ENCODE results near the gene IRX5. TPM values are rescaled to one million over a fixed set of nuclear protein-coding genes. Genes with fewer than 3 reads are reported as not detected.
A peak's percentile ranks its signal among the peaks of the same experiment; 100 is the strongest.

Gene IRX5
- total and polyA plus RNA-seq, 2 of the 8 experiments (the other 6 are each of a cell fraction or from before 2014, with no cell fraction given), result 0.48 to 0.56 TPM

DNA sequence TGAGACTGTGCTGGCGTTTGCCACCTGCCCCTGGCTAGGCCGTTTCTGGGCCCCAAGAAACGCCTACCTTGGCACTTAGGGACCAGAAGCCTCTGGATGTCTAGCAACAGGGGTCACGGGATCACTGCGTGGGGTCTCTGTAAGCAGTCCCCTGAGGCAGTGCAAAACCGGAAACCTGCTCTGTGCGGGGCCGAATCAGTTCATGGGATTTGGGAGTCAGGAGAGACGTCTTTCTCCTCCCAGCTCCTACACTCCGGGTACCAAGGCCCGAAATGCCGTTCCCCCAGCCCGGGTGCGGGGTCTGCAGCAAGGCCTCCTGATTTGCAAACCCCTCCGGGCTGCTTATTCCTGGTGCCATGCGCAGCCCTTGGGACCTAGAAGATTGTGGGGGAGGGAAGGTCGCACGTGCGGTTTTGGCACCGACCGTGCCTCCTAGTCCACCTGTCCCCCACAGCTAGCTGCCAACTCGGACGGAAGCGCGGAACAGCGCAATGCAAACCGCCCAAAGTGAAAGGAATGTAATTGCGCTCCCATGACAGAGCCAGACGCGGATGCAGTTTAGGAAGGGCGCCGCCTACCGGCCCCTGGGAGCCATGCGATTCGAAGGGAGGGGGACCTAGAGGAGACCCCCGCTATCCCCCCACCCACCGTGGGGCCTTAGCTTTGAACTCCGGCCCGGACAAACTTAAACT is 6.5 kb downstream of the IRX5 start:
- Histone ChIP-seq H3K79me2 (ENCODE audit: control insufficient read depth in 1 of 2, insufficient read depth in 2 of 2, low read length in 2 of 2) (no peaks in the 10 kb centered on the region), H3K27me3 (replicated peaks in 1 of 4; ENCODE audit: control insufficient read depth in 3 of 4, extremely low read depth in 1 of 4, insufficient read depth in 3 of 4, low read length in 3 of 4) (peaks cover 61 to 93% (median 87%) of the 10 kb centered on the region in 4 experiments), H3K23me2 (ENCODE audit: low read depth, low read length) (peaks cover 11% of the 10 kb centered on the region), H2AFZ (ENCODE audit: low read length) (no peak overlapping the region; the same call in 1 of the 2 replicates), H2BK5ac (ENCODE audit: low read depth, low read length) (no peak overlapping the region), H3K36me3 (ENCODE audit: control insufficient read depth in 2 of 4, insufficient read depth in 4 of 4, low read length in 3 of 4) (peaks cover 0 to 2% (median 0%) of the 10 kb centered on the region in 4 experiments; a peak in 1 of 8 replicates), H2BK120ac (replicated peaks; ENCODE audit: low read depth, low read length) (no peak overlapping the region), H2AK5ac (ENCODE audit: low read depth, low read length) (no peak overlapping the region), H3K9me3 (ENCODE audit: insufficient read depth in 2 of 2, low read depth in 1 of 2, low read length in 1 of 2) (no peaks in the 10 kb centered on the region; a peak in 1 of 4 replicates), H4K8ac (ENCODE audit: extremely low read depth, insufficient read depth, low read length) (peak overlapping the region; percentile 63; the same call in 1 of the 2 replicates), H3K23ac (ENCODE audit: insufficient read length) (no peak overlapping the region), H3K27ac (ENCODE audit: low read depth, low read length) (no peak overlapping the region), H2BK15ac (ENCODE audit: low read length) (no peak overlapping the region), H3K14ac (ENCODE audit: insufficient read length) (no peak overlapping the region), H3K56ac (replicated peaks; ENCODE audit: insufficient read length, low read depth, low read length) (no peak overlapping the region), H3K18ac (ENCODE audit: extremely low read depth, low read length) (peak overlapping the region; percentile 97), H3K4ac (replicated peaks; ENCODE audit: insufficient read length, low read depth, low read length) (no peak overlapping the region), H3K4me2 (ENCODE audit: insufficient read depth in 1 of 2, low read depth in 2 of 2, low read length in 2 of 2) (peak overlapping the region; percentile 95 to 98), H3K4me3 (ENCODE audit: extremely low read depth in 1 of 4, insufficient read depth in 2 of 4, low read depth in 3 of 4, low read length in 4 of 4) (peak overlapping the region; percentile 31 to 68 (median 58)), H2BK20ac (ENCODE audit: low read length) (peak overlapping the region; percentile 80; the same call in 1 of the 2 replicates), H3K9ac (replicated peaks in 1 of 4; ENCODE audit: extremely low read depth in 1 of 4, low read depth in 3 of 4, low read length in 3 of 4) (no peak overlapping the region), H4K91ac (replicated peaks; ENCODE audit: insufficient read length, low read length) (no peak overlapping the region), H4K20me1 (replicated peaks in 1 of 2; ENCODE audit: control insufficient read depth in 1 of 2, insufficient read depth in 2 of 2, low read length in 2 of 2) (peaks cover 8 to 11% of the 10 kb centered on the region in 2 experiments), H3K79me1 (ENCODE audit: low read depth, low read length) (no peaks in the 10 kb centered on the region), H2BK12ac (ENCODE audit: low read depth, low read length) (peak overlapping the region; percentile 68; the same call in 1 of the 2 replicates), H3K4me1 (replicated peaks in 1 of 4; ENCODE audit: control insufficient read depth in 3 of 4, insufficient read depth in 4 of 4, low read length in 3 of 4) (peaks cover 0 to 37% (median 25%) of the 10 kb centered on the region in 4 experiments; a peak in 6 of 7 replicates), H4K5ac (ENCODE audit: insufficient read length, low read depth, low read length) (no peak overlapping the region)
- ChIA-PET CTCF (ENCODE audit: partially characterized antibody) (interaction anchor here (0.7 to 4.4 kb wide), 21 partner anchors 14 to 759 kb away, joined by 3 to 29 read pairs (median 4); no protein-coding TSS in a partner anchor), POLR2A (ENCODE audit: partially characterized antibody) (no interaction called here)
- 3% methylated on average over 30 of the region's 39 CpGs; no CpG with 5 or more reads in 1 of the 2 experiments for WGBS, 2 experiments (ENCODE audit: extremely low coverage in 1 of 2, insufficient coverage in 1 of 2, insufficient read length in 1 of 2, insufficient replicate concordance in 2 of 2, low coverage in 1 of 2, low lambda C conversion rate in 2 of 2, missing lambda C conversion rate in 1 of 2)
- DNase-seq (ENCODE audit: low read depth in 1 of 2, low spot score in 2 of 2) (peak in 1 of 2 experiments; percentile 90), FAIRE-seq (no peak)
- TF ChIP-seq JUN (IDR thresholded peaks at IDR 0.05; ENCODE audit: low read depth, low read length) (no peak), SUZ12 (IDR thresholded peaks at IDR 0.05; ENCODE audit: low read length) (peak; percentile 13; the same call in 1 of the 2 replicates), RBBP5 (IDR thresholded peaks at IDR 0.05; ENCODE audit: borderline replicate concordance, low read depth, low read length) (0 out of 2 replicates have a peak, but pooled peaks have one; percentile 6), CTBP2 (IDR thresholded peaks at IDR 0.05; ENCODE audit: borderline replicate concordance, insufficient read depth, insufficient read length, low read length) (peak; percentile 78), KDM4A (IDR thresholded peaks at IDR 0.05; ENCODE audit: low read depth, low read length, severe bottlenecking) (peak; percentile 27), JUND (IDR thresholded peaks at IDR 0.05; ENCODE audit: low read length) (no peak), TCF12 (IDR thresholded peaks at IDR 0.05; ENCODE audit: low read depth, low read length) (no peak), HDAC2 (IDR thresholded peaks at IDR 0.05; ENCODE audit: borderline replicate concordance in 1 of 2, low read depth in 2 of 2, low read length in 2 of 2) (0 out of 4 replicates have a peak, but pooled peaks of 1 of the 2 experiments have one; percentile 56), KDM1A (IDR thresholded peaks at IDR 0.05; ENCODE audit: borderline replicate concordance, low read length) (peak; percentile 25; the same call in 1 of the 2 replicates)
- TF ChIP-seq, protein P1, sequence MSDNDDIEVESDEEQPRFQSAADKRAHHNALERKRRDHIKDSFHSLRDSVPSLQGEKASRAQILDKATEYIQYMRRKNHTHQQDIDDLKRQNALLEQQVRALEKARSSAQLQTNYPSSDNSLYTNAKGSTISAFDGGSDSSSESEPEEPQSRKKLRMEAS (IDR thresholded peaks at IDR 0.05), result peak; percentile 34

All from H1 (cell line).